Mammary epithelial cell (primary cell): ENCODE data around the gene RAB14.

Source experiments
- EZH2 ChIP-seq: IDR thresholded peaks from 2 replicates; pipeline ENCODE4 v1.6.1; 2012; ENCODE audit warnings: low read length, inconsistent platforms, borderline replicate concordance
- TF ChIP-seq, protein P1 (sequence below), 2 donors: IDR thresholded peaks in 1 of 2; conservative IDR thresholded peaks in 1 of 2; 2 replicates each; pipeline ENCODE4 v1.5.1; 2011 to 2012; ENCODE audit warnings: inconsistent platforms in 2 of 2, low read length in 2 of 2, mild to moderate bottlenecking in 2 of 2, control low read depth in 1 of 2, low read depth in 1 of 2; ENCODE audit not compliant: insufficient read depth in 1 of 2; ENCODE audit errors: extremely low read depth in 1 of 2

DNA sequence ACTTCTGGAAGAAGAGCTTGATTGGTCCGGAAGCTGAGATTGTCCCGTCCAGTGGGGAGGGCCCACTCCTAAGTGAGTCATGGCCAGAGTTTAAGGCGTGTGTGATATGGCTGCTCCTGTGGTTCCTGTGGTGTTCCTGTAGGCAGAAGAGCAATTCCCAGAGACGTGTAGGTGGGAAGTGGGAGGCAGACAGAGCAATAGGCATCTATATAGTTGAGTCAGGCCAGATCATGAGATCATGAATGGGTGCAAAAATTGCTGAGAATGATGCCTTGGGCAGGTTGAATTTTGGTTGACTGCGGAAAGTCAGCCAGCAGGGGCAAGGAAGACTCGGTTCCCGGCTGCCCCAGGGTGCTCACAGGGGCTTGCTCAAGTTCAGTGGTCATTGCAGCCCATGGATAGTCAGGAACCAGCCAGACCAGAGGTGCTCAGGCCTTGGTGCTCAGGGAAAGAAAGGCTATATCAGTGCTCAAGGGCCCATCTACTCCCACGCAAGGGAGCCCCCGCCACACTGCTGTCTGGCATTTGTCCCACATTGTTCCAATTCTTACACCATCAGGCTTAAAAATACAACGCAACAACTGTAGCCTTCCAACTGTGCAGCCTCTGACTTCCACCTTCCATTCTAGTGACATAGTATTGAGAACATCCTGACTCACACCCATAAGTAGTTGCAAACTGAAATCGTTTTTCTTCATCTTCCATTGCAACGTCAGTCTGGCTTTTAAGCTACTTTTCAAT lies 45.3 kb upstream of the RAB14 start:
- TF ChIP-seq, protein P1, sequence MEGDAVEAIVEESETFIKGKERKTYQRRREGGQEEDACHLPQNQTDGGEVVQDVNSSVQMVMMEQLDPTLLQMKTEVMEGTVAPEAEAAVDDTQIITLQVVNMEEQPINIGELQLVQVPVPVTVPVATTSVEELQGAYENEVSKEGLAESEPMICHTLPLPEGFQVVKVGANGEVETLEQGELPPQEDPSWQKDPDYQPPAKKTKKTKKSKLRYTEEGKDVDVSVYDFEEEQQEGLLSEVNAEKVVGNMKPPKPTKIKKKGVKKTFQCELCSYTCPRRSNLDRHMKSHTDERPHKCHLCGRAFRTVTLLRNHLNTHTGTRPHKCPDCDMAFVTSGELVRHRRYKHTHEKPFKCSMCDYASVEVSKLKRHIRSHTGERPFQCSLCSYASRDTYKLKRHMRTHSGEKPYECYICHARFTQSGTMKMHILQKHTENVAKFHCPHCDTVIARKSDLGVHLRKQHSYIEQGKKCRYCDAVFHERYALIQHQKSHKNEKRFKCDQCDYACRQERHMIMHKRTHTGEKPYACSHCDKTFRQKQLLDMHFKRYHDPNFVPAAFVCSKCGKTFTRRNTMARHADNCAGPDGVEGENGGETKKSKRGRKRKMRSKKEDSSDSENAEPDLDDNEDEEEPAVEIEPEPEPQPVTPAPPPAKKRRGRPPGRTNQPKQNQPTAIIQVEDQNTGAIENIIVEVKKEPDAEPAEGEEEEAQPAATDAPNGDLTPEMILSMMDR (conservative IDR thresholded peaks at IDR 0.05 in 1 of 2, IDR thresholded peaks at IDR 0.05 in 1 of 2; ENCODE audit: extremely low read depth in 1 of 2, insufficient read depth in 1 of 2, low read depth in 1 of 2, low read length in 2 of 2): peak in 1 of 2 donors; percentile 5
- no peak for TF ChIP-seq EZH2
